Hematopoietic multipotent progenitor cell (in vitro differentiated cells): ENCODE measurements around the gene CCNL2. TPM values are rescaled to one million over a fixed set of nuclear protein-coding genes. Genes with fewer than 3 reads are reported as not detected.

Experiments
- DNase-seq, 3 donors: peaks; one replicate each; pipeline ENCODE4 v3.0.0-alpha.2; 2011 to 2015; ENCODE audit warnings: low read depth in 2 of 3, low spot score in 2 of 3
- total RNA-seq: library from RNA; depleted of rRNA; stranded (reverse); fragments of >200 nt; gene quantifications from one replicate; pipeline ENCODE4 v1.2.3, GENCODE V29; 2012

CCNL2 gene
- total RNA-seq, 1 donor, result 96.4 TPM

DNA sequence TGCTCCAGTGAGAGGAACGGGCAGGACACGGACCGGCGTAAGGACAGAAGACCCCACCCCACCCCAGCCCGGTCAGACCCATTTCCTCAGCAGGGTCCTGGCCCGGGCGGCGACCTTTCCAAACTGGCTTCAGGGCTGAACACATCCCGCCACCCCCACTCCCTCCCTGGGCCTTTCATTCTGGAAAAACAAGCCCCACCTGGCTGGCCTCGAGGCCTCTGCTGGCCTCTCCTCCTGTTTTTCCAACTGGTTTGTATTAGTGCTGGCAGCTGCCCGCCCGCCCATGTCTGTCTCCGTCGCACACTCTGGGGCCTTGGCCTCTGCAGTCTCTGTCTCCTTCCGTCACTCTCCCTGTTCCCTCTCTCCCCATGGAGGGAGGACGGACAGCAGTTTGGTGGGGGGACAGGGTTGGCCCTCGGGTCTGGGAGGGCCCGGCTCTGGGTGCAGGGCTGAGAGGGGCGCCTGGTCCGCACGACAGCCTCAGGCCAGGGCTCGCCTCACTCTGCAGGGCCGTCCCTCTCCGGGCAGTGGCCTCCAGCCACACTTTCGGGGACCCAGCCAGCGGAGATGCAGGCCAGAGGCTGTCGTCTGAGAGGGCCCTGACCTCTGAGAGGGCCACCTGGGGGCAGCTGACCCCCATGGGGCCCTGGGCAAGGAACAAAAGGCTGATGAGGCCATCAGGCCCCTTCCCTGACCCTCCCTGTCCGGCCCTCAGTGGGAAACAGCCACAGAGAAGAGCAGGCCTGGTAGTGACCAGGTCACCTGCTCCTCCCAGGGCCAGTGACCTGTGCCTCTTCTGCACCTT, 39.3 kb downstream of the CCNL2 start:
- DNase-seq, result no peak

DNA sequence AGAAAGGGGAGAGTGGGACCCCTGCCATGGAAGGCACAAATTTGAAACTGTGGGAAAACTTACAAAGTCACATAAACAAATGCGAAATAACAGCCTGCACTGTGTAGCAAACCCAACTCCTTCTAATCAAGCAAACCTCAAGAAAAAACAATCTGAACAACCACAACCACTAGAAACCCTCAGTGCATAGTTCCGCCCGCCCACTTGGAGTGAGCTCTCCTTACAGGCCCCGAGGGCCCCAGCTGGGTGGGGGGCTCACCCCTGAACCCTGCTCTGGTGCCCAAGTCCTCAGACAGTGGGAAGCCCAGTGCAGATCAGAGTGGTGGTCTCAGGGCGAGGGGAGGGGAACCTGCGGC, 39.8 kb downstream of the CCNL2 start:
- no peak for DNase-seq

DNA sequence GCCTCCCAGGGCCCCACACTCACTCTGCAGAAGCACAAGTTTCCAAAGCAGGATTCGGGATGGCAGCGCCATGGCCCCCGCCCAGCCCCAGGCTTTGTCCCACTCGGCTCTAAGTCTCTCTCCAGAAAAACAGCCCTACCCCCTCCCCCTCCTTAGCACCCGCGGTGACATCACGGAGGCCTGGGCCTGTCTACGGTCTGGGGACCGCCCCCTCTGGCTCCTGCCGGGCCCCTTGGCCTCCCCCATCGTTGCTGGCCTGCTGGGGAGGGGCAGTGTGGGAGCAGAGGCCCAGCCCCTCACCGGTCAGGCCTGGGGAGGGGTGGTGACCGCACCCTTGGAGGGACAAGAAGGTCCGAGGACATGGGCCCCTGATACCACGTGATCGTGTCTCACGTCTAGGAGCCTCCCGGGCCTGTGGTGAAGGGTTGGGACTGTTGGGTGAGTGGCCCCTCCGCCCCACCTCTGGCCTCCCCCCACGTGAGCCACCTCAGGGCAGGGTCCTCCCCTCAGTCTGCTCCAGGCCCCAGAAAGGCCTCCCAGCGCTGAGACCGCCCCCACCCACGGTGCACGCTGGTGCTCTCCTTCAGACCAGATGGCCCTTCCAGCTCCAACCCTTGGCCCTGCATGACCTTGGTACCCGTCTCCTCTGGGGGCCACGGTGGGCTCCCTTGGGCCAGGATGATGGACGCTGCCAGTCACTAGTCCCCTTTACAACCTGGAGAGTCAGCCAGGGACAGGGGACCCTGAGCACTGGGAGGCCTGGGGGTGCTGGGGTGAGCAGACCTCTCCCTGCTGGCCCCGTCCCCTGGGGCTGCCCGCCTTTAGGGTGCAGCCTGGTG, 40.5 kb downstream of the CCNL2 start, which contains the start of gene MXRA8:
TSS of gene MXRA8 (minus strand) at position 123 of the 839 bp plus-strand sequence. CDS start at position 72, 51 bp downstream.
- peak in 1 of 3 donors; percentile 28 for DNase-seq

DNA sequence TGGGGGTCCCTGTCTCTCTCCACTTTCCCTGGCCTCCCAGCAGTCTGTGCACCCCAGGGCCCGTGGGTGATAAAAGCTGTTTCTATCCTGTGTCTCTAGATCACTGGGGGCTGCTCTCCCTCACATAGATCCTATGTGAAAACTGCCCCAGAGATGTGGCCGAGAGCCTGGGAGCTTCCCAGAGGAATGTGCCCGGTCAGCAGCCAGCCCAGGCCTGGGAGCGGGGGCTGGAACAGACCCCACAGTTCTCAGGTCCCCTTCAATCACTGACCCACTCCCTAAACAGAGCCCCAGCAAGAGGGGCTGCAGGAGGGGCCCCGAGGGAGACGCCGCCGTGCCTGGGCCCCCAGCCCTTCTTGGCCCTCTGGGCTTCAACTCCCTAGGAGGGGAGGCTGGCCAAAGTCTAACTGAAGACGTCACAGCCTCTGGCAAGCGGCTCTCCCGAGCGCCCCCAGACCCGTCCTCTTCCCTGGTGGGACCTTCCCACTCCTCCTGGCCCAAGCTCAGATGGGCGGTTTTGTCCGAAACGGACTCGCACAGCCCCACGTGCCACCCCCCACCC, 41.2 kb downstream of the CCNL2 start:
- DNase-seq, result no peak

DNA sequence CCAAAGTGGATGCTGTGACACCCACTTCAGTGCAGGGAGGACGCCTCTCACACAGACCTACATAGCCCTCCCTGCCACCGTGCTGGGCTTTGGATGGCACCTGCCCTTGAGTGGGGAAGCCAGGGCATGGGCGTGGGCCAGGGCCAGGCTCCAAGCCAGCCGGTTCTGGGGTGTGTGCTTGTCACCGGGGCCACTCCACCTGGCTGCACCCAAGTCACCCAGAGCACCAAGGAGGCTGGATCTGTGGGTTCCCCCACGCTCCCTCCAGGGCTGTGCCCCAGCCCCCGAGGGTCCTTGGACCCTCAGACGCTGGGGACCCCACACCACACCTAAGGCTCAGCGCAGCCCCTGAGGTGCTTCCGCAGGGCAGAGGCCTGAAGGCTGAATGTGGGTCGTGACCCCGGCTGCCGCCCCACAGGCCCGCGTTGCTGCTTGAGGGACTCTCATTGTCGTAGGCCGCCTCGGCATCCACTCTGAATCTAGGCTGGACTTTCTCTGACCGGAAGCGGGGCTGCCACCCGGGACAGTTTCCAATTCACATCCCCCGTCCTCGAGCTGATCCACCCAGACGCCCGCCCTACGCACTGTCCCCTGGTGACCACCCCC, 42.2 kb downstream of the CCNL2 start:
- DNase-seq, result no peak

DNA sequence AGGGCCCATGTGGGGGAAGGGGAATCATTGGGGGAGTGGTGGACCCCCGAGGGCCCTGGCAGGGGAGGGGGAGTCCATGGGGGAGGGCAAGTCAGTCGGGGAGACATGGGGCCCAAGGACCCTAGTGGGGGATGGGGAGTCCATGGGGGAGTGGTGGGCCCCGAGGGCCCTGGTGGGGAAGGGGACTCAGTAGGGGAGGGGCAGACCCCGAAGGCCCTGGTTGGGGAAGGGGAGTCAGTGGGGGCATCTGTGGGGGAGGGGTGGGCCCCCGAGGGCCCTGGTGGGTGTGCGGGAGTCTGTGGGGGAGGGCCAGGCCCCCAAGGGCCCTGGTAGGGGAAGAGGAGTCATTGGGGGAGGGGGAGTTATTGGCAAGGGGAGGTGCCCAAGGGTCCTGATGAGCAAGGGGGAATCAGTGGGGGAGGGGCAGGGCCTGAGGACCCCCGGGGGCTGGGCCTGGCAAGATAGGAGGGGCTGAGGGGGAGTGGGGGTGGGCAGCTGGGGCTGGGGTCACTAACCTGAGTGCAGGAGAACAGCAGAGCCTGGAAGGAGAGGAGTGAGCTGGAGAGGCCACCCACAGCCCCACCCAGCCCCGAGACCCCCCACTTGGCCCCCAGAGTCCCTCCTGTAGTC, 42.9 kb downstream of the CCNL2 start:
- no peak for DNase-seq

DNA sequence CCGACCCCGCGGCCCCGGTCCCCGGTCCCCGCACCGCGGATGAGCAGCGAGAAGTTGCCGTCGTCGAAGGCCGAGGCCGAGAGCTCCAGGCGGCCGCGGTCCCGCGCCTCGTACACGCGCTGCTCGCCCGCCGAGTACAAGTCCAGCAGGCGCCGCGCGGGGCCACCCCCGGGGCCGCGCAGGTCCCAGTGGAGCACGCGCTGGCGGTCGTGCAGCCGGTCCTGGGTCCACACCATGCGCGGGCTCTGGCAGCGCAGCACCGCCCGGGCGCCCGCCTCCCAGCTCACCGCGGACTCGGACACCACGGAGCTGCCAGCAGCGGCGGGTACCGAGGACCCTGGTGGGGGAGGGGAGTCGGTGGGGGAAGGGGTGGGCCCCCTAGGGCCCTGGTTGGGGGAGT, 43.7 kb downstream of the CCNL2 start:
- no peak for DNase-seq

DNA sequence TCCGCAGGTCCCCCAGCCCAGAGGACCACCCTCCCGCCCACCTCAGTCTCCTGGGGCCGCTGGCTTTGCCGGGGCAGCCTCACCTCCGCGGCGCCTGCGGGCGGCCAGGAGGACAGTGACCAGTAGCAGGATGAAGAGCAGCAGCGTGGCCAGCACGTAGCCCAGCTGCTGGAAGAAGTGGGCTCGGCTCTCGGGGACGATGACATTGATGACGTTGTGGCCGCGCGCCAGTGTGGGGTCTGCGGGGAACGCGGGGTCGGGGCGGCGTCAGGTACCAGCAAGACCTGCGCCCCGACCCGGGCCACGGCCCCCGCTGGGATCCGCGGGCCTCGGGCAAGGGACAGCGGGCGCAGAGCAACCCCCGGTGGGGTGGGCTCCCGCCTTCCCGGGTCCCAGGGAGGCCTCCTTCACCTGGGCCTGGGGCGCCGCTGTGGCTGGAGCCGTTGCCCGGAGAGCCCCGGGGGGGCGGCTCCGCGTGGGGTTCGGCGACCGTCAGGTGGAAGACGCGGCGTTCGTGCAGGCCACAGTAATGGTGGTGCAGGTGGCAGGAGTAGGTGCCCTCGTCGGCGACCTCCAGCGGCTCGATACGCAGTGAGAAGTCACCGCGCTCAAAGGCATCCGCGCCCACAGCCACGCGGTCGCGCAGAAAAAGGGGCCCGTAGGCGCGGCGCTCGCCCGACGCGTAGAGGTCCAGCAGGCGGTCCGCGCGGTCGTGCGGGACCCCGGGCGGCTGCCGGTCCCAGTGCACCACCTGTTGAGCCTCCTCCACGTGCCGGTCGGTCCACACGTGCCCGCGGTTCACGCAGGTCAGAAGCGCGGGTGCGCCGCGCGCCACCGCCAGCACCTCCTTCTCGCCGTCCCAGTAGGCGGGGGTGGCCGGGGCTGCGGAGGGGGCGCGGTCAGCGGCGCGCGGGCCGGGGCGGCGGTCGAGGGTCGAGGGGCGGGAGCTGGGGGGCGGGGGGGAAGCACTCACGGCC, 44.6 kb downstream of the CCNL2 start:
- DNase-seq, result no peak

DNA sequence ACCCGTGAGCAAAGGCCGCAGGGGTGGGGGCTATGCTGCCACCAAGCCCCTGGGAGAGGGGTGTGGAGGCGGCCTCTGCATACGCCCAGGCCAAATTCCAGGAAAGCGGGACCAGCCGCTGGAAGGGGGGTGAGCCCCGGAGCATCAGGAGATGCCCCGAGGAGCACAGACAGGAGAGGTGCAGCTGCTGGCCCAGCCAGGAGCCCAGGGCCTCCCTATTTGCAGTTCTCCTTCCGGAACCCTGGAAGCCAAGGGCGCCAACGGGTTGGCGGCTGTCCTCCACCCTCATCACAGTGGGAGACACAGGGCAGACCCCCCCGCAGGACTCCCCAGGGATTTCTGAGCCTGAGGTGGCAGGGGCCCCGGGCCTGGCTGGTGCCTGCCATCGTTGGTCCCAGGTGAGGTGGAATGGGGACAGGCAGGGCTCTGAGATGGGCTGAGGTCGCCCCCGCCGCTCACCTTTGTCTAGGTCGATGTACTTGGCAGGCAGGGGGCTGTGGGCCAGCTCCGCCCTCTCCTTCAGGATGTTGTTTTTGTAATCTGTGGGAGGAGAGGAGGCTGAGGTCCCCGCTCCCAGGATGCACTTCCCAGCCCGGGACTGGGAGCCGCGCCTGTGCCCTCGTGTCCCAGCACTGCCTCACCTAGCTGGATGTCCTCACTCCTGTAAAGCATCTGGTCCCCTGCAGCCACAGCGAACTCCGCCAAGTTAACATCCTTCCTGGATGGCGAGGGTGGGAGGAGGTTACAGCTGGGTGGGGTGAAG, 45.6 kb downstream of the CCNL2 start:
- no peak for DNase-seq

DNA sequence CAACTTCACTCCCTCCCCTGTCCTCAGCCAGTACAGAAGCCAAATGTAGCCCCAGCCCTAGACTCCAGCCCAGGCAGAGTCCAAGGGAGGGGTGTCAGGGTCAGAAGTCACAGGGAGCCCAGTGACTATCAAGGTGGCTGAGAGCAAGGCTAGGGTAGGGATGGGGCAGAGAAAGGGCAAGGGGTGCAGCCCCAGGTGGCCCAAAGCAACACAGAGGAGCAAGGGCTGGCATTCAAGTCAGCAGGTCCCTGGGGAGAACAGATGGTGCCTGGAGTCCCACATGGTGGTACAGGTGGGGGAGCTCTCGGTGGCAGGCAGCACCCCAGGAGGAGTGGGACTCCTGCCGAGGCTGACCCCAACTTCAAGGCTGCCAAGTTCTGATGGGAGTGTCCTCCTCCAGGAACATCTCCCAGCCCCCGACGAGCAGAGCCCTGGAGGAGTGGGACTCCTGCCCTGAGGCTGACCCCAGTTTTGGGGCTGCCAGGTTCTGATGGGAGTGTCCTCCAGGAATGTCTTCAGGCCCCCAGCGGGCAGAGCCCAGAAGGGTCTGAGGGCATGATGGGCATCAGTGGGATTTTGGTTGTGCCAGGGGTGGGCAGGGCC, 46.2 kb downstream of the CCNL2 start:
- no peak for DNase-seq

DNA sequence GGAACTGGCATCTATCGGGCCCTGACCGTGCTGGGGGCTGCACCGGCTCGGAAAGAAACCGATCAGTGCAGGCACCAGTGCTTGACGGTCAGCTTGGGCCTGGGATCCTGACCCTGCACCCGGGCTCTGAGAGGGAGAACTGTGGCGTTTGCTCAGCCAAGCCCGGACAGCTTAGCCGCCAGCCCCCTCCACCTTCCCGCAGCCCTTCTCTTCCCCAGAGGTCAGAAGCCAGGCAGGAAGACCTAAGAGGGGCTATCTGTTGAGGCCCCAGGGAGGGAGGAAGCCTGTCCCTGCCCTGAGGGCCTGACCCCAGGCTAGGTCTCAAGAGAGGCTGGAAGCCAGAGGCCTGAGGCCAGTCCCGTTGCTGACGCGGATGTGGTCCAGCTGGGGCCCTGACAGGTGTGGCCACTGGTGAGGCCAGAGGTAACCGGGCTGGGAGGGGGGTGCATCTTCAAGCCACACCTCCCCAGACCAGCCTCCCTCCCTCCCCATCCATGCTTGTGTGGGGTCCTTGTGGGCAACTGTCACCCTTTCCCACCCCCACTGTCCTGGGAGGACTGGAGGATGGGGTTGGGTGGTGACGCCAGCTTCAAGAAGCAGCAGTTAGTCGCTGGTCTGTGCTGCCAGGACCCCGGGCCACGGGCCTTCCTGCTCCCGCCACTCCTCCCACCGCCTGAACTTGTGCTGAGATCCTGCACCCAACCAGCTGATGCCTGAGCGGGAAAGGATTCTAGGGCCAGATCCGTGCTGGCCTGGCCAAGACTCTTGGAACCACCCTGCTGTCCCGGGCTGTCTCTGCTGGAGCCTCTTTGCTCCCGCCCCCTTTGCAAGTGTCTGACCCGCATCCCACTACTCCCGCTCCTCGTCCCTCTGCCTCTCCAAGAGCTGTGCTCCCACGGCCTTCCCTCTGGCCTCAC, 47.4 kb downstream of the CCNL2 start:
- no peak for DNase-seq

DNA sequence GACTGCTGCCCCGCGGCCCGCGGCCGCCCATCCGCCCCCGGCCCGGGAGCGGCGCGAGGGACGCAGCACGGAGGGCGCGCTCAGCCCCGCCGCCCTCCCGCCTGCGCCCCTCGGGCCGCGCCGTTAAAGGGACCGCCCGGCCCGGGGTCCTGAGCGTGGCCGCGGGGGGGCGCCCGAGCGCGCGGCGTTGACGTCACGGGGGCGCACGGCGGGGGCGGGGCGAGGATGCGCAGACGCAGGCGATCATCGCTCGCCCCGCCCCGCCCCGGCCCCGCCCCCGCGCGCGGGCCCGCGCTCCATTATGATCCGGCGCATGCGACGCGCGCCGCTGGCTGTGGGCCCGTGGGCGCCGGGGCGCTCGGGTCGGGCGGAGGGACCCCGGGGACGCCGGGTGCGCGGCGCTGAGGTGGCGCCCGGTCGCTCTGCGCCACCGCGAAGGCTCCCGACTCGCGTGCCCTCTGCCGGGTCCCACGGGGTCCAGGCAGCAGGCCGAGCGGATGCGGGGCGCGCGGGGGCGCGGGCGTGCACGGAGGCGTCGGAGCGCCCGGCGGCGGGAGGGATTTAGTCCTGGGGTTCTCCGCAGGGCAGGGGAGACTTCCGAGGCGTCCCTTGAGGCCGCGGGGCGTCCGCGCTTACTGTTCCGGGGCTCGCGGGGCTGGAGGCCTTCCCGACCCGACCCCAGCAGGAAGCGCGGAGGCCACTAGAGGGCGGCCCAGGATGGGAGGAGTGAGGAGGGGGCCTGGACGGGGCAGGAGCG, 49.7 kb downstream of the CCNL2 start, which contains the start of gene DVL1:
TSS of gene DVL1 (minus strand) at position 163 of the 757 bp plus-strand sequence. CDS start 353 bp downstream, outside the sequence.
- DNase-seq, result peak; percentile 65 to 82 (median 75)

DNA sequence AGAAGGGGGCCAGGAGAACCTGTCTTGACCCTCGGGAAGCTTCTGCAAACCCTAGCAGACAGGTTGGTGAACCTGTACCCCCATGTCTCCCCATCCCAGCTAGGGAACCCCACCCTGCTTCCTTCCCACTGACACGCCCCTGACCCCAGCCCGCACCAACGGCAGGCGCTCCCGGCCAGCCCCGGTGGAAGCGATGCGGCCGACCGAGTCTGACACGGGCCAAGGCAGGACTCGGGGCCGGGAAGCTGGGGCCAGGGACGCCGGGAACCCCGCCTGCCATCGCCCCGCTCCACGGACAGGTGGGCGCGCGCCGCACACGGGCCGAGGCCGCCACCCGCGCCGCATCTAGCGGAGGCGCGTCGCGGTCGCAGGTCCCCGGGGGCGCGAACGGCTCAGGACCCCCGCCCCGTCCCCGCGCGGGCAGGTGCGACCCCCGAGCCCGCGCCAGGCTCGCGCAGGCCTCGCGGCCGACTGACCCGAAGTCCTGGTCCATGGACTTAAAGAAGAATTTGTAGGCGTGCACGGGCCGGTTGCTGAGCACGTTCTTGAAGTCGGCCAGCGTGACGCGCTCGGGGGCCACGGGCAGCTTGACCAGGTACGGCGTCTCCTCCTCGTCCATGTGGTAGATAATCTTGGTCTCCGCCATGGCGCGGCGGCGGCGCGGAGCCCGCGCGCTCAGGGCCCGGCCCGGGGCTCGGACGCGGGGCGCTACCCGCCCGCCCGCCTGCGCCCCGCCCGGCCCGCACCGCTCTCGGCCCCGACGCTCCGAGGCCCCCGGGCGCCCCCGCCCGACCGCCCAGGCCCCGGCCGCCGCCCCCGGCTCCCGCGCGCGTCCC, 50.5 kb downstream of the CCNL2 start:
- no peak for DNase-seq

DNA sequence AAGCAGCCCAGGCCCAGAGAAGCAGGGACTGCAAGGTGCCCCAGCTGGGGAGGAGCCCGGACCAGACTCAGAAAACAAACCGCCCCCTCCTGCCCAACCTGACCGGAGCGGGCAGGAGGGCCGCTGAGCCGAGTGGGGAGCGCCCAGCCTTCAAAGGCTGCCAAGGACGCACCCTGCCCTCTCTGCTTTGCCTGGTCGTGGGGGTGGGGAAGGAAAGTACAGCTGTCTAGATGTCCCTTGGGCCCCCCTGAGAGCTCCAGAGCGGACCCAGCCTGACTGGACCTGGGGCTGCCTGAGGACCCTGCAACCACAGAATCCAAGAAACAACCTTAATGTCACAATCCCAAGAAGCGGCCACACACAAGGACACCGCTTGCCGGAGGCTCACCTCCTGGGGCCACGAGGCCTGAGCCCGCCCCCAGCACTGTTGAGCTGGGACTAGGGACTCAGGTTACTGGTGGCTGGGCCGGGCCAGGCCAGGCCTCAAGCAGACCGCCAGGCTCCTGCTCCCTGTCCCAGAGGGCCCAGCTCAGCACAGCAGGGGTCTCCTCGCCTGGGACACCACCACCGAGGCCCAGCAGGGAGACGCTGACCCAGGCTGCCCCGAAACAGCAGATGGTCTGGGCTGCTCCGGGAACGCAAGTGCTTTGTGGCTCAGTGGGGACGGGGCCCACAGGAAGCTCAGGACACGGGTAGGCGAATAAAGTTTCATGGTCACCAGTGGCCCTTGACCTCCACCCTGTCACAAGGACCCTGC, 51.3 kb downstream of the CCNL2 start:
- no peak for DNase-seq
